Lung (tissue), 12 donors: ENCODE results near the gene UBL4B. TPM values are rescaled to one million over a fixed set of nuclear protein-coding genes. Genes with fewer than 3 reads are reported as not detected.

Experiments used
- ATAC-seq: fragments of 200-7000 bp; cut with Tn5 transposase; one replicate; pipeline ENCODE4 v1.9.1; 2020; ENCODE audit warnings: moderate number of reproducible peaks; ENCODE audit not compliant: insufficient read depth, low FRiP score
- DNase-seq, 3 donors: peaks; one replicate each; pipeline ENCODE4 v3.0.0-alpha.2; 2013 to 2017
- H3K27ac ChIP-seq, 2 donors: one replicate each; pipeline ENCODE4 v1.5.1; 2013; ENCODE audit warnings: mild to moderate bottlenecking in 2 of 2, moderate library complexity in 2 of 2, control low read depth in 1 of 2, inconsistent platforms in 1 of 2, low read depth in 1 of 2, low read length in 1 of 2
- H3K27me3 ChIP-seq, 3 donors: one replicate each; pipeline ENCODE4 v1.5.1; 2013; ENCODE audit warnings: low read length in 2 of 3; ENCODE audit not compliant: control insufficient read depth in 3 of 3, insufficient read depth in 3 of 3
- H3K36me3 ChIP-seq, 4 donors: one replicate each; pipeline ENCODE4 v1.5.1; 2013; ENCODE audit warnings: low read length in 4 of 4, mild to moderate bottlenecking in 1 of 4, moderate library complexity in 1 of 4; ENCODE audit not compliant: control insufficient read depth in 4 of 4, insufficient read depth in 4 of 4
- H3K4me1 ChIP-seq, 5 donors: one replicate each; pipeline ENCODE4 v1.5.1; 2013; ENCODE audit warnings: low read length in 5 of 5, mild to moderate bottlenecking in 2 of 5, moderate library complexity in 1 of 5; ENCODE audit not compliant: control insufficient read depth in 5 of 5, insufficient read depth in 5 of 5
- H3K4me3 ChIP-seq: one replicate; pipeline ENCODE4 v1.5.1; 2013; ENCODE audit warnings: mild to moderate bottlenecking, control low read depth, moderate library complexity
- H3K9ac ChIP-seq, 2 donors: one replicate each; pipeline ENCODE4 v1.5.1; 2013; ENCODE audit warnings: low read length in 2 of 2, control low read depth in 1 of 2; ENCODE audit not compliant: insufficient read depth in 1 of 2
- H3K9me3 ChIP-seq, 4 donors: one replicate each; pipeline ENCODE4 v1.5.1; 2013; ENCODE audit warnings: low read length in 3 of 4, mild to moderate bottlenecking in 1 of 4, moderate library complexity in 1 of 4; ENCODE audit not compliant: control insufficient read depth in 4 of 4, insufficient read depth in 3 of 4
- CTCF ChIP-seq: IDR thresholded peaks from 2 replicates; pipeline ENCODE4 v1.5.1; 2012; ENCODE audit warnings: mild to moderate bottlenecking; ENCODE audit errors: control extremely low read depth, extremely low read depth
- WGBS, 2 donors: extraction: QIAGEN DNeasy Blood & Tissue Kit; methylation state at CpG; one replicate each; pipeline ENCODE4 v1.1.7; 2013; 5-methylcytosine and 5-hydroxymethylcytosine counted together
- polyA plus RNA-seq, 2 donors: library from polyadenylated mRNA; stranded (reverse); fragments of 200-250 nt; gene quantifications; one replicate each; pipeline ENCODE4 v1.2.1, GENCODE V29; 2013
- total RNA-seq, 2 donors: library from RNA; depleted of rRNA in 1 of 2; stranded (reverse); fragments of >200 nt in 1 of 2; gene quantifications; one replicate each; pipeline ENCODE4 v1.2.1, GENCODE V29; 2014 to 2021
- donor health status: control.
- donor health status: control.
- donor health status: Bipolar disorder and iron deficiency.
- donor health status: healthy.
- donor health status: DM: yes; HTN: yes; CAD: no.

UBL4B gene
- total and polyA plus RNA-seq, 4 donors: not detected

GRCh38 chr1:110067893-110068645, 44.2 kb upstream of the UBL4B start:
- Histone ChIP-seq H3K27ac (no peak overlapping the region), H3K9ac (peak overlapping the region in 1 of 2 donors; percentile 11), H3K36me3 (no peaks in the 10 kb centered on the region), H3K4me1 (peaks cover 0 to 20% (median 7%) of the 10 kb centered on the region in 5 donors), H3K27me3 (peaks cover 0 to 63% (median 61%) of the 10 kb centered on the region in 3 donors), H3K4me3 (no peak overlapping the region), H3K9me3 (peaks cover 0 to 4% (median 0%) of the 10 kb centered on the region in 4 donors)
- DNase-seq: peak; percentile 45 to 52 (median 50)
- TF ChIP-seq CTCF: no peak
- no peak for ATAC-seq
- 7 to 15% methylated on average over 65 to 68 of the region's 68 CpGs for WGBS, 2 donors

GRCh38 chr1:110068646-110069403, 43.4 kb upstream of the UBL4B start:
- Histone ChIP-seq H3K27ac (no peak overlapping the region), H3K4me1 (peaks cover 0 to 20% (median 7%) of the 10 kb centered on the region in 5 donors), H3K36me3 (no peaks in the 10 kb centered on the region), H3K9ac (peak overlapping the region in 1 of 2 donors; percentile 11), H3K9me3 (peaks cover 0 to 4% (median 0%) of the 10 kb centered on the region in 4 donors), H3K27me3 (peaks cover 0 to 71% (median 68%) of the 10 kb centered on the region in 3 donors), H3K4me3 (no peak overlapping the region)
- 3 to 9% methylated on average over 64 to 68 of the region's 68 CpGs for WGBS, 2 donors
- peak in 2 of 3 donors; percentile 46 to 57 for DNase-seq
- TF ChIP-seq CTCF: no peak
- peak; percentile 4 for ATAC-seq

GRCh38 chr1:110069404-110070281, 42.6 kb upstream of the UBL4B start:
- Histone ChIP-seq H3K9ac (no peak overlapping the region), H3K4me1 (peaks cover 0 to 20% (median 7%) of the 10 kb centered on the region in 5 donors), H3K27me3 (peaks cover 0 to 79% (median 74%) of the 10 kb centered on the region in 3 donors), H3K27ac (no peak overlapping the region), H3K36me3 (no peaks in the 10 kb centered on the region), H3K9me3 (peaks cover 0 to 4% (median 0%) of the 10 kb centered on the region in 4 donors), H3K4me3 (no peak overlapping the region)
- TF ChIP-seq CTCF: no peak
- ATAC-seq (peak; percentile 8), DNase-seq (peak in 1 of 3 donors; percentile 26)
- 12 to 17% methylated on average over 64 of the region's 64 CpGs for WGBS, 2 donors
